ENCODE data around the gene SMTN.

Gene SMTN

DNA sequence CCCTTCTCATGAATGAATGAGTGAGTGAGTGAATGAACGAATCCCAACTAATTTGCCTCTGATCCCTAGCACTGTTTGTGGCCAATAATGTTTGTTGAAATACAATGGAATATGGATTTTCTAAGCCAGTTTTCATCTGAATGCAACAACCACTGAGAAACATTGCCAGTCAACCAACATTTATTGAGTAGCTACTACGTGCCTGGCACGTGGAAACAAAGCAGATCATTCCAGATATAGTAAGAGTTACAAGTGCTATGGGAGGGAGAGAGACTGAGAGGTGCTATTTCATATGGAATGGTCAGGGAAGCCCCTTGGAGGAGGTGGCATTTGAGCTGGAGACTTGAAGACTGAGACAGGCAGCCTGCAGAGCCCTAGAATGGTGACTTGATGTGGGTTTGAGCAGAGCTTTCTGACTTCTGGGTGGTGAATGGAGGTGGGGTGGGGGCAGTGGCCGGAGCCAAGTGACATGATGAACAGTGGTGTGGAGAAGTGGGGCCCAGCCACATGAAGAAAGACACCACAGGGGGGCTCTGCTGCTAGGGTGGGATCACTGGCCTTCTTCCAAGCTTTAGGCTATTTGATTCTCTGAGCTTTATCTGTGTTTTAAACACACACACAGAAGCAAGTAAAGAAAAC lies 35.1 kb upstream of the SMTN start:
- no peak overlapping the region for H3K9ac ChIP-seq (ENCODE audit: low read length)
- H2AFZ ChIP-seq (ENCODE audit: low read length): no peak overlapping the region
- no peaks in the 10 kb centered on the region for H3K9me3 ChIP-seq (ENCODE audit: low read length)

DNA sequence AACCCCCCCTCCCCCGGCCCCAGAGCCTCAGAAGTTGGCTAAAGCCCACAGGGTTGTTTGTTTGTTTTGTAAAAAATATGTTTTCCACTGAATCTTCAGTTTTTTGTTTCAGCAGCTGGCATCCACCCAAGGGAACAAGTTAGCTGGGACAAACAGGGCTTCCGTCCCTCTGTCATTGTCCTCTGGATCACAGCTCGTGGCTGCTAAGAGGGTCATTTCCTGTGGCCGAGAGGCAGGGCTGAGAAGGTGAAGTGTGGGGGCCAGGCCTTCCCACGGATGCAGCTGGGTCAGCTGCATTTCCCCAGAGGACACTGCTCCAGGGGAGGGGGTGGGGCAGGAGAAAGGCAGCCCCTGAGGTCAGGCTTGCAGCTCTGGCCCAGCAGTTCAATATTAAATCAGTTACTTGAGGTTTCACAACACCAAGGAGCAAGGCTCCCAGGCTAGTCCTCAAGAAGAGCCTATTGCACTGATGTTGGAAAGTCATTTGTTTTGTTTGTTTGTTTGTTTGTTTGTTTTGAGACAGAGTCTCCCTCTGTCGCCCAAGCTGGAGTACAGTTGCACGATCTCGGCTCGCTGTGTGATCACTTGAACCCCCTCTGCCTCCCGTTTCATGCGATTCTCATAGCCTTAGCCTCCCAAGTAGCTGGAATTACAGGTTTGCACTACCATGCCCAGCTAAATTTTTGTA lies 34.4 kb upstream of the SMTN start:
- H3K9me3 ChIP-seq (ENCODE audit: low read length): no peaks in the 10 kb centered on the region
- H3K27ac ChIP-seq (ENCODE audit: low read depth, low read length, poor library complexity, severe bottlenecking): no peak overlapping the region
- no peaks in the 10 kb centered on the region for H3K9me2 ChIP-seq (ENCODE audit: low read depth, low read length)
- no peak overlapping the region for H3K9ac ChIP-seq (ENCODE audit: low read length)
- no peaks in the 10 kb centered on the region for H3F3A ChIP-seq (ENCODE audit: insufficient read depth, low read length)
- H3K79me2 ChIP-seq (ENCODE audit: insufficient read depth, low read length): no peaks in the 10 kb centered on the region
- H2AFZ ChIP-seq (ENCODE audit: low read length): no peak overlapping the region
- H3K4me1 ChIP-seq (ENCODE audit: insufficient read depth, low read length, severe bottlenecking): no peaks in the 10 kb centered on the region
- H3K27me3 ChIP-seq (ENCODE audit: insufficient read depth, low read length): peaks cover 5% of the 10 kb centered on the region; the same call in 1 of the 2 replicates
- no peak overlapping the region for H3K4me3 ChIP-seq (ENCODE audit: low read depth, low read length, poor library complexity, severe bottlenecking)
- no peaks in the 10 kb centered on the region for H3K36me3 ChIP-seq (ENCODE audit: insufficient read depth, low read length)
- H4K20me1 ChIP-seq (ENCODE audit: insufficient read depth, low read length): no peaks in the 10 kb centered on the region
- TF ChIP-seq, protein P1, sequence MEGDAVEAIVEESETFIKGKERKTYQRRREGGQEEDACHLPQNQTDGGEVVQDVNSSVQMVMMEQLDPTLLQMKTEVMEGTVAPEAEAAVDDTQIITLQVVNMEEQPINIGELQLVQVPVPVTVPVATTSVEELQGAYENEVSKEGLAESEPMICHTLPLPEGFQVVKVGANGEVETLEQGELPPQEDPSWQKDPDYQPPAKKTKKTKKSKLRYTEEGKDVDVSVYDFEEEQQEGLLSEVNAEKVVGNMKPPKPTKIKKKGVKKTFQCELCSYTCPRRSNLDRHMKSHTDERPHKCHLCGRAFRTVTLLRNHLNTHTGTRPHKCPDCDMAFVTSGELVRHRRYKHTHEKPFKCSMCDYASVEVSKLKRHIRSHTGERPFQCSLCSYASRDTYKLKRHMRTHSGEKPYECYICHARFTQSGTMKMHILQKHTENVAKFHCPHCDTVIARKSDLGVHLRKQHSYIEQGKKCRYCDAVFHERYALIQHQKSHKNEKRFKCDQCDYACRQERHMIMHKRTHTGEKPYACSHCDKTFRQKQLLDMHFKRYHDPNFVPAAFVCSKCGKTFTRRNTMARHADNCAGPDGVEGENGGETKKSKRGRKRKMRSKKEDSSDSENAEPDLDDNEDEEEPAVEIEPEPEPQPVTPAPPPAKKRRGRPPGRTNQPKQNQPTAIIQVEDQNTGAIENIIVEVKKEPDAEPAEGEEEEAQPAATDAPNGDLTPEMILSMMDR (IDR thresholded peaks at IDR 0.05; ENCODE audit: low read length): no peak
- no peak for TF ChIP-seq EZH2 (IDR thresholded peaks at IDR 0.05; ENCODE audit: borderline replicate concordance, low read length)
- H3K4me2 ChIP-seq (ENCODE audit: low read length): no peak overlapping the region

More for the DNA sequence above, 35.1 kb upstream of the SMTN start:
- no peaks in the 10 kb centered on the region for H4K20me1 ChIP-seq (ENCODE audit: insufficient read depth, low read length)
- H3K9me2 ChIP-seq (ENCODE audit: low read depth, low read length): no peaks in the 10 kb centered on the region
- H3K27me3 ChIP-seq (ENCODE audit: insufficient read depth, low read length): peaks cover 5% of the 10 kb centered on the region; the same call in 1 of the 2 replicates
- no peaks in the 10 kb centered on the region for H3K36me3 ChIP-seq (ENCODE audit: insufficient read depth, low read length)
- H3K27ac ChIP-seq (ENCODE audit: low read depth, low read length, poor library complexity, severe bottlenecking): no peak overlapping the region
- TF ChIP-seq, protein P1 (IDR thresholded peaks at IDR 0.05; ENCODE audit: low read length): no peak
- TF ChIP-seq EZH2 (IDR thresholded peaks at IDR 0.05; ENCODE audit: borderline replicate concordance, low read length): no peak
- no peaks in the 10 kb centered on the region for H3K79me2 ChIP-seq (ENCODE audit: insufficient read depth, low read length)
- H3K4me1 ChIP-seq (ENCODE audit: insufficient read depth, low read length, severe bottlenecking): no peaks in the 10 kb centered on the region
- H3F3A ChIP-seq (ENCODE audit: insufficient read depth, low read length): no peaks in the 10 kb centered on the region
- H3K4me3 ChIP-seq (ENCODE audit: low read depth, low read length, poor library complexity, severe bottlenecking): no peak overlapping the region
- no peak overlapping the region for H3K4me2 ChIP-seq (ENCODE audit: low read length)

DNA sequence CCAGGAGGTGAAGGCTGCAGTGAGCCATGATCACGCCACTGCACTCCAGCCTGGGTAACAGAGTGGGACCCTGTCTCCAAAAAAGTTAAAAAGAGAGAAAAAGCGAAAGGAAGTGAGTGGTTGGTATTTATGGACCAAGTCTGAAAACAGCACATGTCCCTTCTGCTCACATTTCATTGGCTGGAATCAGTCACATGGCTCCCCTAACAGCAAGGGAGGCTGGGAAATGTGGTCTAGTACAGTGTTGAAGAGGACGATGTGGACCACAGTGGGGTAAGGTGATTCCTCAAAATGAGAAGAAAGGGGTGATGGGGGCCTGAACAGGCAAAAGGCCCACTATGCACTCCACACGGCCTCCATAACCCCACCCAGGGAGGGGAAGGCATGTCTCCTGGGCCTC lies 32.5 kb upstream of the SMTN start:
- TF ChIP-seq, protein P1 (IDR thresholded peaks at IDR 0.05; ENCODE audit: low read length): no peak
- TF ChIP-seq EZH2 (IDR thresholded peaks at IDR 0.05; ENCODE audit: borderline replicate concordance, low read length): no peak
- Histone ChIP-seq H3K79me2 (ENCODE audit: insufficient read depth, low read length) (no peaks in the 10 kb centered on the region), H3K36me3 (ENCODE audit: insufficient read depth, low read length) (no peaks in the 10 kb centered on the region), H3K27ac (ENCODE audit: low read depth, low read length, poor library complexity, severe bottlenecking) (no peak overlapping the region), H3F3A (ENCODE audit: insufficient read depth, low read length) (no peaks in the 10 kb centered on the region), H3K9me3 (ENCODE audit: low read length) (no peaks in the 10 kb centered on the region), H3K9me2 (ENCODE audit: low read depth, low read length) (no peaks in the 10 kb centered on the region), H3K4me1 (ENCODE audit: insufficient read depth, low read length, severe bottlenecking) (no peaks in the 10 kb centered on the region), H3K4me2 (ENCODE audit: low read length) (no peak overlapping the region), H4K20me1 (ENCODE audit: insufficient read depth, low read length) (no peaks in the 10 kb centered on the region), H2AFZ (ENCODE audit: low read length) (no peak overlapping the region), H3K27me3 (ENCODE audit: insufficient read depth, low read length) (peaks cover 5% of the 10 kb centered on the region; the same call in 1 of the 2 replicates), H3K4me3 (ENCODE audit: low read depth, low read length, poor library complexity, severe bottlenecking) (no peak overlapping the region), H3K9ac (ENCODE audit: low read length) (no peak overlapping the region)
